G401 (cell line): ENCODE results near the gene FBXO47. TPM values are rescaled to one million over a fixed set of nuclear protein-coding genes. Genes with fewer than 3 reads are reported as not detected.

ENCODE experiments used
- DNase-seq: peaks from one replicate; pipeline ENCODE4 v3.0.0-alpha.2; 2015; ENCODE audit warnings: low spot score
- in situ Hi-C: cut with HindIII; loops from 2 replicates; pipeline ENCODE4 v1.10.0; 2016; ENCODE audit warnings: low sequenced_read_pairs, mixed read lengths
- total RNA-seq: library from RNA; depleted of rRNA; stranded (reverse); fragments of >200 nt; shearing (Covaris generic); gene quantifications from 2 replicates; pipeline ENCODE4 v1.2.3, GENCODE V29; 2014

FBXO47 gene
- total RNA-seq, 1 experiment from 2014 or later, result not detected

DNA sequence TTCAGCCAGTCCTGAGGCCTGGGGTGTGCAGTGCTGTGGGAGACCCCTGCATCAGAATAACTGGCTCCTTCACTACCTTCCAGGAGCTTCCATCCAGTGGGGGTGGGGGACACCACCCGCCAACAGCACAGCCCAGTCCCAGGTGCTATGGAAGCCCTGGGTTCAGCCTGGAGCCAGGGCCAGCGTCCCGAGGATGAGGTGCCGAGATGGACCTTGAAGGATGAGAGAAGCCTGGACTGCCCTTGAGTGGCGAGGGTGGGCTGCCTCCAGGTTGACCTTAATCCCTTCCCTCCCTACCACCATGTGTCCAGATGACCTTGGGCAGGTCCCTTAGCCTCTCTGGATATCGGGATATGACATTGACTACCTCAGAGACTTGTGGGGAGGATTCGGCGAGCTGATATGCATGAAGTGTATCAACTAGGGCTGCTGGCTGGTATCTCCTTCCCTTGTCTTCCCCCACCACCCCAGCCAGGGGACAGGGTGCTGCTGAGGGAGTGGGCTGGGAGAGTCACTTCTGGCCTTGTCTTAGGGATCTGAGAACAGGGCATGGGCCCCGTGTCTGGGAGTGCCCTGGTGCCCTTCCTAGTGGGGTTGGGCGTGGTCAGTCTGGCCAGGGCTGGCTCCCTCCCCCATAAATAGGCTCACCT lies 56.0 kb downstream of the FBXO47 start:
- no peak for DNase-seq
- in situ Hi-C loops, result no loop called here

GRCh38 chr17:38910325-38910724 lies 56.9 kb downstream of the FBXO47 start:
- DNase-seq, result no peak
- in situ Hi-C loops, result no loop called here

- DNase-seq, result no peak
- in situ Hi-C loops, result no loop called here
Measured at GRCh38 chr17:38908676-38909181, 58.5 kb downstream of the FBXO47 start.

DNA sequence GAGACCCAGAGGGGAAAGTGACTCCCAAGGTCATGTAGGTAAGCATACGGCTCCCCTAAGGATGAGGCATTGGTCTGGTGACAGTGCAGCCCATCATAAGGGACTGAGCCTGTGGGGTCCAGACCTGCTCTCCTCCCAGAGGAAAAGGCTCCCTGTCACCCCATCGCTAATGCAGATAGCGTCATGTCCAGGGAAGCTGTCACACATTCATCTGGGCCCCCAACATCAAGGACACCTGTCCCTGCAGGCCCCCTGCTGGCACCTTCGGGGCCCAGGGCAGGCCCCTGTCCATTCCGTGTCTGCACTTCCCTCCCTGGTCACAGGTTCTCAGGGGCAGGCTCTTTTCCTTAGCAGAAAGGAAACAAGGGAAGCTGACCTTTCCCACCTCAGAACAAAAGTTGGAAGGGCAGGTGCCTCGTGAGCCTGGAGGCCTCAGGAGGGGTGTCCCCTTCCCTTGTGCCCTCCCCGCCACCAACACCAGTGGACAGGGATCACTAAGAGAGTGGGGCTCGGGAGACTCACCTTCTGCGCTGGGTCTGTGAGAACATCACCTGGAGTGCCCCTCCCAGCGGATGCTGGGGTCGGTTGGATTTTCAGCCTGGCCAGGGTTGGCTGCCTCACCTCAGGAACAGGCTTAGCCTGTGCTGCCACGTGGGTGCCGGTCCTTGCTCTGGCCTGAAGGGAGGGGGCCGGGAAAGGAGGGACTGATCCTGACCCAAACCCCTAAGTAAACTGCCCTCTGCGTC lies 59.1 kb downstream of the FBXO47 start:
- DNase-seq, result no peak
- in situ Hi-C loops, result no loop called here

DNA sequence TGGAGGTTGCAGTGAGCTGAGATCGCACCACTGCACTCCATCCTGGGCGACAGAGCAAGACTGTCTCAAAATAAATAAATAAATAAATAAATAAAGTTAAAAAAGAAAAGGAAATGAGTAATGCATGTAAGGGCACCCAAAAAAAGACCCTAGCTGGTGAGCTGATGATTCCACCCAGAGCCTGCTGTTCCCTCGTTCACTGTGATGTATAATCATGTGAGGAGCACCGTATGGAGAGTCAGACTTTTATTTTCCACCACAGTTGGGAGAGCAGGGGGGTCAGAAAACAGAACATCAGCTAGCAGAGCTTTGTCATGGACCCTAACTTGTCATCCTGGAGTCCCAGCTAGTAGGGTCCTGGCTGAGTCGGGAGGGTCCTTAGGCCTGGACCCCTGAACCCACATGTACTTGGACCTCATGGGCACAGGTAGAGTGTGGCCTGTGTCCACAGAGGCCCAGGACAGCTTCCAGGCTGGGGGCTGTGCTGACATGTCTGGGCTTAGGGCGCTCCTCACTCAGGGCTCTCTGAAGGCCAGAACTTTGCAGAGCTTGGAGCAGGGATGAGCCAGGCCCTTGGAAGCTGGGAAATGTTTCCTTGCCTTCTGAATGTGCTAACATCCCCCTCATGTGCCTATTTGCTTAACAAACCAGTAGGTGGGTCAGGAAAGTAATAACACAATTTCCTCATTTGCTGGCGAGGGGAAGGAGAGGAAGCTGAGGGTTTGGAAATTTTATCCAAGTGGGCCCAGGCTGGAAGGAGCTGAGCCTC lies 60.6 kb downstream of the FBXO47 start:
- in situ Hi-C loops, result no loop called here
- DNase-seq, result no peak

- in situ Hi-C loops, result no loop called here
- DNase-seq, result no peak
Measured at GRCh38 chr17:38905375-38905774, 61.8 kb downstream of the FBXO47 start.

- no peak for DNase-seq
- in situ Hi-C loops, result no loop called here
Measured at GRCh38 chr17:38904892-38905291, 62.3 kb downstream of the FBXO47 start.

GRCh38 chr17:38903404-38903803 lies 63.8 kb downstream of the FBXO47 start:
- no peak for DNase-seq
- in situ Hi-C loops, result no loop called here

GRCh38 chr17:38900978-38901656 lies 66.1 kb downstream of the FBXO47 start:
- no peak for DNase-seq

DNA sequence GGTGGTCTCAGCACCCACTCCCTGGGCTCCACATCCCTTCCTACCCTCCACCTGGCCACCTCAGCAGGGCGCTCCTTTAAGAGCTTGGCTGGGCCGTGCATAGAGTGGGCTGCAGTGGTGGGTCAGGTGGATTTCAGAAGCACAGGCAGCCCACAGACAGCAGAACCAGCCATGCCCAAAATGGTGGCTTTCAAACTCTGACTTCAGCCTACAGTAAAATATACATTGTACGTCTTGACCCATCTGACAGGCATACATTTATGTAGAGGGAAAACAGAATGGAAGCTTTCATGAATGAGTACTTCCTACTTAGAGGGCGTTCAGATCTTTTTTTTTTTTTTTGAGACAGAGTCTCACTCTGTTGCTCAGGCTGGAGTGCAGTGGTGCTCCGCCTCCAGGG lies 67.8 kb downstream of the FBXO47 start:
- in situ Hi-C loops, result loop anchor here (10.0 kb wide), 1 partner anchor 75 kb away; the partner anchor contains the start of gene CWC25
- no peak for DNase-seq

More at GRCh38 chr17:38900978-38901656, 66.1 kb downstream of the FBXO47 start:
- in situ Hi-C loops, result no loop called here

GRCh38 chr17:38898812-38899348 lies 68.3 kb downstream of the FBXO47 start:
- in situ Hi-C loops, result loop anchor here (10.0 kb wide), 1 partner anchor 74 kb away; the partner anchor contains the start of gene CWC25
- no peak for DNase-seq

GRCh38 chr17:38898291-38898679 lies 68.9 kb downstream of the FBXO47 start:
- DNase-seq, result no peak
- in situ Hi-C loops, result loop anchor here (10.0 kb wide), 1 partner anchor 73 kb away; the partner anchor contains the start of gene CWC25

DNA sequence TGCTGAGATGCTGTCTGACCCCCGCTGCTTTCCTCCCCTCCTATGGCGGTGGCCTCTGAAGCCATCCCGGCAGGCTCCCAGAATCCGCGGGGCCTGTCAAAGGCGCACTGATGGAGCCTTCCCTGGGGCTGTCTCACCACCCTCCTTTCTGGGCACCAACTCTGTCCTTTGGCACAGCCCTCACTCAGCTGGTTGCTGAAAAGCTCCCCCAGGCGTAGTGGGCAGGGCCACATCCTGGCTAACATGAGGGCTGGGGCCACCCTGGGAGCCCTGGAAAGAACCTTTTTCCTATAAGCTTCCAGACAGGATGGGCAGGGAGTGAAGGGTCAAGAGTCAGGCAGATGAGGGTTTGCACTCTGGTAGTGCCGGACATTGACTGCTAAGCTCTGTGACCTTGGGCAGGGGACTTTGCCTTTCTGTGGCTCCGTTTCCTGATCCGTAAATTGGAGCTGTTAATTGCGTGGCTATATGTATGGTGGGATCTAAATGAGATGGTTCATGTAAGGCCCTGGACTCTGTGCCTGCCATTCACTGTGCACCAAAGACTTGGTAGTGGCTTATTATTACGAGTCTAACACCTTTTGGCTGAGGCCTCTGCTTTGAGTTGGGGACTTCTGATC lies 69.4 kb downstream of the FBXO47 start:
- no peak for DNase-seq
- in situ Hi-C loops, result loop anchor here (10.0 kb wide), 1 partner anchor 73 kb away; the partner anchor contains the start of gene CWC25

DNA sequence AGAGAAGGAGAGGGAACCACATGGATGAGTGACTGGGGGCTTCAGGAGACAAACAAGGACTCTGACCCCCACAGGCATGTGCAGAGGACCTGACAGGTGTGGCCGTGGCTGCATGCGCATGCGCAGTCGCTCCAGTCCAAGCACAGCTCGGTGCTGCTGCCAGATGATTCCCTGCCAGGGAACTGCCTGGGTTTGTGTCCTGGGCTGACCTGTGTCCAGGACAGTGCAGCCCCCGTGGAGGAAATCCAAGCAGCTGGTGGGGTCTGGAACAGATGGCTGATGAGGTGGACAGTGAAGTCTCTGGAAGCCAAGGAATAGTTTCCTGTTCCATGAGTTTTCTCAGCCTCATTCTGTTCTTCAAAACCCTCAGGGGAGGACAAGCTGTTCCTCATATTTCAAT lies 70.0 kb downstream of the FBXO47 start:
- DNase-seq, result no peak
- in situ Hi-C loops, result loop anchor here (10.0 kb wide), 1 partner anchor 72 kb away; the partner anchor contains the start of gene CWC25

DNA sequence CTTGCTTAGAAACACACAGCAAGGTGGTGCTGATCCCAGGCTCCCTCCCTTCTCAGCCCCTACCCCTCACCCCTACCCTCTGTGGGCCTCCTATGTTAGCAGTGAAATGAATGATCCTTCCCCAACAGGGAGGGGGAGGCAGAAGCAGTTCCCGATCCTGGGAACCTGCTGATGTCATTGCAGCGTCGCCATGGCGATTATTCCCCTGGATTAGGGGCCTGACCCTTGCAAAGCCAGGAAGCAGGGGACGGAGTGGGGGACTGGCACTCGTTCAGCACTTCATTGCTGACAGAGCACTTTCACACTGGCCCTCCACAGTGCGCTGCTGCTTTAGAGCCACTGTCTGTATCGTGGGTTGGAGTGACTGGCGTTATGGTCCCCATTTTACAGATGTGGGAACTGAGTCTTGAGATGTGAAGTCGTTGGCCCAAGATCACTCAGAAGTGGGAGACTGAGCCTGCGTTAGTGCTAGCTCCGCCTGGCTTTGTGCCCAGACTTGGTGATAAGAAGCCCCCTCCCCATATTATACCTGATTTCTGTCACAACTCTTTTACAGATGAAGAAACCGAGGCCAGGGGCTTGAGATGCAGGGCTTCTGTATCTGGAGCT lies 70.8 kb downstream of the FBXO47 start:
- in situ Hi-C loops, result loop anchor here (10.0 kb wide), 1 partner anchor 72 kb away; the partner anchor contains the start of gene CWC25

GRCh38 chr17:38894276-38894675 lies 72.9 kb downstream of the FBXO47 start:
- DNase-seq, result no peak
- in situ Hi-C loops, result loop anchor here (10.0 kb wide), 1 partner anchor 69 kb away; the partner anchor contains the start of gene CWC25

More for the DNA sequence above, 70.8 kb downstream of the FBXO47 start:
- DNase-seq, result no peak

GRCh38 chr17:38893607-38894006 lies 73.6 kb downstream of the FBXO47 start:
- in situ Hi-C loops, result loop anchor here (10.0 kb wide), 1 partner anchor 69 kb away; the partner anchor contains the start of gene CWC25
- DNase-seq, result no peak

DNA sequence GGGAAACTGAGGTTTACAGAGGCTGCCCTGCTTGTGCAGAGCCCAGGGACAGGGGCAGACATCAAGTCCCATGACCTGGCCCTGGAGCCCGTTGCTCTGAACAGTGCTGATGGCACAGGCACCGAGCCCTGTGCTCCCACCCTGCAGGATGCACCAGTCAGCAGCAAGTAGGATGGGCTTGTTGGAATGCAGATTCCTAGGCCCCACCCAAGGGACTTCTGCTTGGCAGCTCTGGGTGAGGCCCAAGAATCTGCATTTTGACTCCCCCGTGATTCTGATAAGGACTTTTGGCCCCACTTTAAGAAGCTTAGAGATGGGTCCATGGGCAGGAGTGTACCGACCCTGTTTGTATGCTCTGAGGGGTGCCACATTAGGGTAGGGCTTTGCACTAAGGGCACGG lies 74.1 kb downstream of the FBXO47 start:
- in situ Hi-C loops, result loop anchor here (10.0 kb wide), 1 partner anchor 68 kb away; the partner anchor contains the start of gene CWC25
- no peak for DNase-seq
